OCI-LY3 (cell line): ENCODE results near the gene TEAD1.

Source experiments
- EZH2phosphoT487 ChIP-seq: fragments of 200-600 bp; shearing (Covaris generic); IDR thresholded peaks from 2 replicates; pipeline ENCODE4 v1.6.1; 2018; ENCODE audit warnings: antibody characterized with exemption, mixed run types, low read depth
- TF ChIP-seq, protein P1 (sequence below): fragments of 200-600, 300-600 bp; sonication (generic); IDR thresholded peaks from 2 replicates; pipeline ENCODE4 v1.5.1; 2014; ENCODE audit warnings: antibody characterized with exemption, low read length, low read depth

DNA sequence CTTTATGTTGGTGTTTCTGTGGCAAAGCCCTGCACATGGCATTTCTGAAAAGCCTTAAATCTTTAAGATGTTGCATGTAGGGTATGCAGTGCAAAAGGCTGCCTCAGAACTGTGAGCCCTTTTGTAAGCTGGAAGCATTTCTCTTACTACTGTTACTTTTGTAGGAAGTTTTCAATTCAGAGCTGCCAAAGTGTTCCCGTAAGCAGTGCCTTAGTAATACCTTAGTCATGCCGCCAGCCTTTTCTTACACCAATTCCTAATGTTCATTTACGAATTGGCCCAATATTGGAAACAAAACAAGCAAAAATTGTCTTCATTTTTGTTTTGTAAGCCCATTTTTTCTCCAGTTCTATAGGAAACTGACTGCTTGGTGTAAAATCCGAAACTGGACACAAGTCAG is 267.4 kb downstream of the TEAD1 start:
- TF ChIP-seq, protein P1, sequence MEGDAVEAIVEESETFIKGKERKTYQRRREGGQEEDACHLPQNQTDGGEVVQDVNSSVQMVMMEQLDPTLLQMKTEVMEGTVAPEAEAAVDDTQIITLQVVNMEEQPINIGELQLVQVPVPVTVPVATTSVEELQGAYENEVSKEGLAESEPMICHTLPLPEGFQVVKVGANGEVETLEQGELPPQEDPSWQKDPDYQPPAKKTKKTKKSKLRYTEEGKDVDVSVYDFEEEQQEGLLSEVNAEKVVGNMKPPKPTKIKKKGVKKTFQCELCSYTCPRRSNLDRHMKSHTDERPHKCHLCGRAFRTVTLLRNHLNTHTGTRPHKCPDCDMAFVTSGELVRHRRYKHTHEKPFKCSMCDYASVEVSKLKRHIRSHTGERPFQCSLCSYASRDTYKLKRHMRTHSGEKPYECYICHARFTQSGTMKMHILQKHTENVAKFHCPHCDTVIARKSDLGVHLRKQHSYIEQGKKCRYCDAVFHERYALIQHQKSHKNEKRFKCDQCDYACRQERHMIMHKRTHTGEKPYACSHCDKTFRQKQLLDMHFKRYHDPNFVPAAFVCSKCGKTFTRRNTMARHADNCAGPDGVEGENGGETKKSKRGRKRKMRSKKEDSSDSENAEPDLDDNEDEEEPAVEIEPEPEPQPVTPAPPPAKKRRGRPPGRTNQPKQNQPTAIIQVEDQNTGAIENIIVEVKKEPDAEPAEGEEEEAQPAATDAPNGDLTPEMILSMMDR, result no peak
- no peak for TF ChIP-seq EZH2phosphoT487
